Measurements from ENCODE around the gene VSTM4.

Gene VSTM4

DNA sequence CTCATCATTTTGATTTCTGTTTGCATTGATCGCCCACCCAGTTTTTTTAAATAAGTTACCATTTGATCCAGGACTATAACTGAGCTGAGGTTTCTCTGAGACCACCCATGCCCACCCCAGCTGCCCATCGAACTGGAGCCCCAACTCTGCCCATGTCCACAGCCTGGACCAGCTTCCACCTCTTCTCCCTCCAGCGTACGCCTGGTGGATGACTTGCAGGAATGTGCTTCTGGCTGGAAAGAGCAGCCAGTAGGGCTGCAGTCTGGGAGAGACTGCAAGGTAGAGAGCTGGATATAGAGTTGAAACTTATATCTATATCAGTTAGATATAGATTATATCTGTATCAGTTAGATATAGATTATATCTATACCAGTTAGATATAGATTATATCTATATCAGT is 149.9 kb downstream of the VSTM4 start:
- no peak overlapping the region for H3K9ac ChIP-seq (ENCODE audit: low read depth, low read length)
- no peak overlapping the region for H3K27ac ChIP-seq (ENCODE audit: low read length)
- H3K9me3 ChIP-seq (ENCODE audit: insufficient read depth, low read depth, low read length) = no peaks in the 10 kb centered on the region
- H3K36me3 ChIP-seq (ENCODE audit: insufficient read depth, low read depth, low read length) = no peaks in the 10 kb centered on the region
- no peak overlapping the region for H3K4me3 ChIP-seq (ENCODE audit: low read length)
- H3K4me1 ChIP-seq (ENCODE audit: insufficient read depth, low read length) = no peaks in the 10 kb centered on the region
- H3K27me3 ChIP-seq (ENCODE audit: insufficient read depth, low read length) = no peaks in the 10 kb centered on the region

Data from iPS-20b (cell line).